Heart left ventricle (tissue), 16 donors: ENCODE data around the gene GRIK5. TPM values are rescaled to one million over a fixed set of nuclear protein-coding genes. Genes with fewer than 3 reads are reported as not detected.

ENCODE experiments used
- ATAC-seq, 4 donors: fragments of 200-7000 bp; cut with Tn5 transposase; one replicate each; pipeline ENCODE4 v1.9.1; 2020 to 2022; ENCODE audit warnings: moderate library complexity in 4 of 4, mild to moderate bottlenecking in 3 of 4, moderate number of reproducible peaks in 1 of 4
- DNase-seq, 5 donors: peaks; one replicate each; pipeline ENCODE4 v3.0.0-alpha.2; 2020
- H3K27ac ChIP-seq, 12 donors: fragments of 200-600 bp; sonication (generic) in 4 of 12; one replicate each; pipeline versions ENCODE4 v1.5.0 to v1.8.0; 2016 to 2022; ENCODE audit warnings: mild to moderate bottlenecking in 2 of 12
- H3K27me3 ChIP-seq, 9 donors: fragments of 200-600 bp; sonication (generic) in 2 of 9; one replicate each; pipeline versions ENCODE4 v1.5.1 to v1.8.0; 2016 to 2022; ENCODE audit warnings: mild to moderate bottlenecking in 3 of 9
- H3K36me3 ChIP-seq, 9 donors: fragments of 200-600 bp; sonication (generic) in 2 of 9; one replicate each; pipeline versions ENCODE4 v1.5.0 to v1.8.0; 2018 to 2022; ENCODE audit warnings: mild to moderate bottlenecking in 2 of 9
- H3K4me1 ChIP-seq, 12 donors: fragments of 200-600 bp; sonication (generic) in 4 of 12; one replicate each; pipeline versions ENCODE4 v1.5.0 to v1.8.0; 2016 to 2022; ENCODE audit warnings: mild to moderate bottlenecking in 3 of 12
- H3K4me3 ChIP-seq, 12 donors: fragments of 200-600 bp; sonication (generic) in 4 of 12; one replicate each; pipeline versions ENCODE4 v1.5.0 to v1.8.0; 2017 to 2022; ENCODE audit warnings: mild to moderate bottlenecking in 9 of 12, moderate library complexity in 4 of 12
- H3K9me3 ChIP-seq, 12 donors: fragments of 200-600 bp; sonication (generic) in 4 of 12; one replicate each; pipeline versions ENCODE4 v1.5.0 to v1.8.0; 2016 to 2022; ENCODE audit warnings: mild to moderate bottlenecking in 1 of 12
- POLR2A ChIP-seq, 2 donors: fragments of 450-650 bp; IDR thresholded peaks; one replicate each; pipeline ENCODE4 v1.6.1; 2017; ENCODE audit warnings: antibody characterized with exemption in 2 of 2, mild to moderate bottlenecking in 2 of 2, moderate library complexity in 2 of 2
- WGBS, 4 donors: extraction: QIAGEN DNeasy Blood & Tissue Kit in 2 of 4; methylation state at CpG; one replicate each; pipeline versions ENCODE4 v1.1.5 to v1.1.7; 2013 to 2018; 5-methylcytosine and 5-hydroxymethylcytosine counted together
- intact Hi-C, 10 donors: fragments of 100-400 bp; cut with DNase I; formaldehyde crosslinking; loops; one replicate each; pipeline versions ENCODE4 v1.11.1 to v1.14.2; 2022
- polyA plus RNA-seq, 2 donors: library from polyadenylated mRNA; stranded (reverse); fragments of 200-250 nt; gene quantifications; one replicate each; pipeline ENCODE4 v1.2.3, GENCODE V29; 2013
- total RNA-seq, 9 donors: library from RNA; depleted of rRNA in 2 of 9; stranded (reverse); fragments of >200 nt in 2 of 9; fragmentation: NEBNext Ultra II Directional in 3 of 9; extraction: Animal tissue kit (Norgen Biotek cat#: 25700) in 3 of 9; gene quantifications; one replicate each; pipeline versions ENCODE4 v1.1.0 to v1.2.4, GENCODE V29; 2016 to 2023
- TF ChIP-seq, protein P1 (sequence below), 12 donors: fragments of 200-600 bp; sonication (generic) in 4 of 12; IDR thresholded peaks; one replicate each; pipeline versions ENCODE4 v1.5.0 to v1.8.0; 2018 to 2022; ENCODE audit warnings: antibody characterized with exemption in 12 of 12, mild to moderate bottlenecking in 5 of 12
- donor health status: ischemic (EF 13 %, LVEDD 7.1; RV severe dilation, severe dysfunction).
- donor health status: healthy with polysubstance abuse.
- donor health status: DM: no; HTN: yes; CAD: no.
- donor health status: DM: no; HTN: no; CAD: no.
- donor health status: ischemic (EF 25% LVEDD 6.9; RV normal size, moderate dysfunction).
- donor health status: ischemic (EF 25% LVEDD 5.7; RV mildly dilated, moderate dysfunction).
- donor health status: healthy.
- donor health status: DM: yes; HTN: yes; CAD: no.
- donor health status: ischemic (EF 35%, LVEDD 5.7; RV mildly dilated, moderate dysfunction).
- donor health status: nonischemic (EF 11% LVEDD 7.7; RV severe dilation, severe dysfunction).
- donor health status: DM: yes; HTN: yes; CAD: no.
- donor health status: PGD.
- donor health status: ischemic (EF 29% LVEDD 5.4; RV normal size, mild dysfunction).
- donor health status: nonischemic (EF 23%, LVEDD 6.1; RV moderate dilation, normal function).

GRIK5 gene
- total and polyA plus RNA-seq, 11 donors = 0.28 to 9.0 (median 2.5) TPM

DNA sequence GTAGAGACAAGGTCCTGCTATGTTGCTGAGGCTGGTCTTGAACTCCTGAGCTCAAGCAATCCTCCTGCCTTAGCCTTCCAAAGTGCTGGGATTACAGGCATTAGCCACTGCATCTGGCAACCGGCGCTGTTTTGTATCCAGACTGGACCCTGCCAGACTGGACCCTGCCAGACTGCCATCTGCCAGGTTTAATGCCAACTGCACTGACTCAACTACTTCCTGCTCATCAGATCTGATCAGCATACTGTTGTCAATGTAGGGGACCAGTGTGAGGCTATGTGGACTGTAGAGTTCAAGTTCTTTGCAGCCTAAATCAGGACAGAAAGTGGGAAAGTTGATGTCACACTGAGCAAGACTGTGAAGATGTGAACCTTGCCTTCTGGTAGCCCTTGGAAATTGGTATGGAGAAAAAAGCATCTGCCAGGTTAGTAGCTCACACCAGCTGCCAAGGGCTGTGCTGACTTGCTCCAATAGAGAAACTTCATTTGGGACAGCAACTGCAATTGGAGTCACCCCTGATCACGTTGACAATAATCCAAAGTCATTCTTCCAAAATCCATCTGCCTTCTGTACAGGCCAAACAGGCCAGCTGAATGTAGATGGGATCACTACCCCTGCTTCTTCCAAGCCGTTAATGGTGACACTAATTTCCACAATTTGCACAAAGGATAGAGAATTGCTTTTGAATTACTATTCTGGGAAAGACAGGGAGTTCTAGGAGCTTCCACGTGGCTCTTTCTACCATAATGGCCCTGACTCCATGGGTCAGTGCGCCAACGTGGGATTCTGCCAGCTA is 39.2 kb downstream of the GRIK5 start:
- intact Hi-C loops = loop anchor here in 2 of 10 donors (5.0 kb wide), 1 partner anchor 34 kb away; no protein-coding TSS in a partner anchor
- ATAC-seq = no peak

DNA sequence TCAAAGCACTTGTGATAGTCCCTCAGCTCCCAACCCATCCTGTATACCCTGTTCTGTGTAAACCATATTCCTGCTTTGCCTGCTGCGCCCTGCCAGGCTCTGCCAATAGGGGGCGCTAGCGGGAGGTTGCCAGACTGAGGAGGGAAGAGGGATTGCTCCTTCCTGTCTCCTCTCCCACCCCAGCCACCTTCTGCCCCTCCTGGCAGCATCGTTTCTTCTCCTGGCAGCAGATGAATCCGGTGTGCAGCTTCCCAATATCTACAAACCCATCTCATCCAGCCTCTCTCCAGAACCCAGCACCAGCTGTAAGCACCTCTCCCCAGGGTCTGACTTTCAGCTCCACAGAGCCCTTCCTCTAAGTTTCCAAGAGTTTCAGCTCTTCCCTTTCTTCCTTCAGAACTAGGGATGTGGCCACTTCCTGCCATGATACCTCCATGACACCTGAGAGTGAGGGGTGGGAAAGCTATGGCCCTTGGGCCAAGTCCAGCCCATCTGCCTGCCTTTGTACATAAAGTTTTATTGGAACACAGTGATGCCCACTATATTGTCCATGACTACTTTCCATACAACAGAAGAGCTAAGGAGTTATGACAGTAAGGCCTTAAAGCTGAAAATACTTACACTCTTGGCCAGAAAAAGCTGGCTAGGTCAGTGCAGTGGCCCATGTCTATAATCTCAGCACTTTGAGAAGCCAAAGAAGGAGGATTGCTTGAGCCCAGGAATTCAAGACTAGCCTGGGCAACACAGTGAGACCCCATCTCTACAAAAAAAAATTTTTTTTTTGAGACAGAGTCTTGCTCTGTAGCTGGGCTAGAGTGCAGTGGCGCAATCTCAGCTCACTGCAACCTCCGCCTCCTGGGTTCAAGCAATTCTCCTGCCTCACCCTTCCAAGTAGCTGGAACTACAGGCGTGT is 41.4 kb downstream of the GRIK5 start:
- ATAC-seq = no peak
- 54 to 63% (median 59%) methylated on average over 8 of the region's 8 CpGs for WGBS, 4 donors

More for the DNA sequence above, 39.2 kb downstream of the GRIK5 start:
- Histone ChIP-seq H3K27ac (no peak overlapping the region), H3K4me1 (peaks cover 0 to 4% (median 0%) of the 10 kb centered on the region in 12 donors), H3K4me3 (no peak overlapping the region), H3K27me3 (peaks cover 0 to 11% (median 0%) of the 10 kb centered on the region in 9 donors), H3K9me3 (no peaks in the 10 kb centered on the region), H3K36me3 (no peaks in the 10 kb centered on the region)
- peak in 2 of 5 donors; percentile 6 to 7 for DNase-seq
- TF ChIP-seq, protein P1, sequence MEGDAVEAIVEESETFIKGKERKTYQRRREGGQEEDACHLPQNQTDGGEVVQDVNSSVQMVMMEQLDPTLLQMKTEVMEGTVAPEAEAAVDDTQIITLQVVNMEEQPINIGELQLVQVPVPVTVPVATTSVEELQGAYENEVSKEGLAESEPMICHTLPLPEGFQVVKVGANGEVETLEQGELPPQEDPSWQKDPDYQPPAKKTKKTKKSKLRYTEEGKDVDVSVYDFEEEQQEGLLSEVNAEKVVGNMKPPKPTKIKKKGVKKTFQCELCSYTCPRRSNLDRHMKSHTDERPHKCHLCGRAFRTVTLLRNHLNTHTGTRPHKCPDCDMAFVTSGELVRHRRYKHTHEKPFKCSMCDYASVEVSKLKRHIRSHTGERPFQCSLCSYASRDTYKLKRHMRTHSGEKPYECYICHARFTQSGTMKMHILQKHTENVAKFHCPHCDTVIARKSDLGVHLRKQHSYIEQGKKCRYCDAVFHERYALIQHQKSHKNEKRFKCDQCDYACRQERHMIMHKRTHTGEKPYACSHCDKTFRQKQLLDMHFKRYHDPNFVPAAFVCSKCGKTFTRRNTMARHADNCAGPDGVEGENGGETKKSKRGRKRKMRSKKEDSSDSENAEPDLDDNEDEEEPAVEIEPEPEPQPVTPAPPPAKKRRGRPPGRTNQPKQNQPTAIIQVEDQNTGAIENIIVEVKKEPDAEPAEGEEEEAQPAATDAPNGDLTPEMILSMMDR (IDR thresholded peaks at IDR 0.05) = no peak
- TF ChIP-seq POLR2A (IDR thresholded peaks at IDR 0.05) = no peak
- WGBS, 4 donors = 83 to 89% (median 87%) methylated on average over 7 of the region's 7 CpGs

DNA sequence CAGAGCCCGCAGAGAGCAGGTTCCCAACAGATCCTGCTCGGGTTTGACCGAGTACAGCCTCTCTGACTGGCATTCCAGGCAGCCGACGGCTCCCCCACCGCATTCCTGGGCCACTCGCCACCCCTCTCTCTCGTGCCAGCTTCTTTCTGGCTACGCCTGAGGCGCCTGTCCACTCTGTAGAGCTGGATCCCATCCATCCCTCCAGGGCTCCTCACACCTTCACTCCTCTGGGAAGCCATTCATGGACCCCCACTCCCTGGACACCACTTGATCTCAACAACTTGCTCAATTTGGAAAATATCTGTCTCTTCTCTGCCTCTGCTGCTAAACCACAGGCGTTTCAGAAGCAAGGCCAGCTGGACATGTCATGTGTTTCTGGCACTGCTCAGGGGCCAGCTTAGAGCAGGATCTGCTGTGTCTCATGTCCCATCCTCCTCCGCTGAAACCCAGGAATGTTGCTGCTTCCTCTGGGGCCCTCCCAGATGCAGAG is 45.3 kb downstream of the GRIK5 start:
- peaks cover 0 to 3% (median 0%) of the 10 kb centered on the region in 9 donors for H3K27me3 ChIP-seq
- H3K4me1 ChIP-seq = peaks cover 0 to 29% (median 5%) of the 10 kb centered on the region in 12 donors
- intact Hi-C loops = no loop called here
- DNase-seq = peak; percentile 64 to 85 (median 80)
- H3K36me3 ChIP-seq = no peaks in the 10 kb centered on the region
- no peak for TF ChIP-seq POLR2A (IDR thresholded peaks at IDR 0.05)
- TF ChIP-seq, protein P1 (IDR thresholded peaks at IDR 0.05) = no peak
- WGBS, 4 donors = 30 to 47% (median 37%) methylated on average over 12 of the region's 12 CpGs
- no peak overlapping the region for H3K4me3 ChIP-seq
- H3K27ac ChIP-seq = peak overlapping the region in 10 of 12 donors; percentile 2 to 81 (median 66)
- H3K9me3 ChIP-seq = no peaks in the 10 kb centered on the region
- ATAC-seq = peak; percentile 88 to 95 (median 93)

More for the DNA sequence above, 41.4 kb downstream of the GRIK5 start:
- Histone ChIP-seq H3K27ac (no peak overlapping the region), H3K36me3 (no peaks in the 10 kb centered on the region), H3K27me3 (peaks cover 0 to 11% (median 0%) of the 10 kb centered on the region in 9 donors), H3K9me3 (no peaks in the 10 kb centered on the region), H3K4me1 (peaks cover 0 to 19% (median 5%) of the 10 kb centered on the region in 12 donors), H3K4me3 (no peak overlapping the region)
- peak in 2 of 5 donors; percentile 5 to 47 for DNase-seq
- intact Hi-C loops = no loop called here
- TF ChIP-seq POLR2A (IDR thresholded peaks at IDR 0.05) = no peak
- TF ChIP-seq, protein P1 (IDR thresholded peaks at IDR 0.05) = peak in 11 of 12 donors; percentile 7 to 44 (median 23)
